Measurements from ENCODE around the gene GLYAT. TPM values are rescaled to one million over a fixed set of nuclear protein-coding genes. Genes with fewer than 3 reads are reported as not detected.
"Not testable (repeated sequence)": the region's sequence is repeated elsewhere in the genome, so short reads cannot be mapped to it uniquely, and the experiment has no call there.

The GLYAT gene
- total RNA-seq, 1 donor = not detected

GRCh38 chr11:58711832-58712231 lies 19.9 kb downstream of the GLYAT start:
- no peak for TF ChIP-seq CTCF (IDR thresholded peaks at IDR 0.05; ENCODE audit: insufficient read depth, low read depth, low read length)
- H3K4me3 ChIP-seq (ENCODE audit: low read depth, low read length) = no peak overlapping the region
- DNase-seq (ENCODE audit: low read depth) = no peak

- no peak for DNase-seq (ENCODE audit: low read depth)
- TF ChIP-seq CTCF (IDR thresholded peaks at IDR 0.05; ENCODE audit: insufficient read depth, low read depth, low read length) = no peak
- H3K4me3 ChIP-seq (ENCODE audit: low read depth, low read length) = no peak overlapping the region
Measured at GRCh38 chr11:58707767-58708166, 24.0 kb downstream of the GLYAT start.

DNA sequence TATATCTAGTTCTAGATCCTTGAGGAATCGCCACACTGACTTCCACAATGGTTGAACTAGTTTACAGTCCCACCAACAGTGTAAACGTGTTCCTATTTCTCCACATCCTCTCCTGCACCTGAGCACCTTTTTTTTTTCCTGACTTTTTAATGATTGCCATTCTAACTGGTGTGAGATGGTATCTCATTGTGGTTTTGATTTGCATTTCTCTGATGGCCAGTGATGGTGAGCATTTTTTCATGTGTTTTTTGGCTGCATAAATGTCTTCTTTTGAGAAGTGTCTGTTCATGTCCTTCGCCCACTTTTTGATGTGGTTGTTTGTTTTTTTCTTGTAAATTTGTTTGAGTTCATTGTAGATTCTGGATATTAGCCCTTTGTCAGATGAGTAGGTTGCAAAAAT lies 34.9 kb downstream of the GLYAT start:
- not testable (repeated sequence) for H3K4me3 ChIP-seq (ENCODE audit: low read depth, low read length); DNase-seq (ENCODE audit: low read depth)

GRCh38 chr11:58693026-58693425 lies 38.7 kb downstream of the GLYAT start:
- TF ChIP-seq CTCF (IDR thresholded peaks at IDR 0.05; ENCODE audit: insufficient read depth, low read depth, low read length) = no peak
- no peak for DNase-seq (ENCODE audit: low read depth)
- no peak overlapping the region for H3K4me3 ChIP-seq (ENCODE audit: low read depth, low read length)

GRCh38 chr11:58691675-58692074 lies 40.1 kb downstream of the GLYAT start:
- DNase-seq (ENCODE audit: low read depth) = no peak
- no peak for TF ChIP-seq CTCF (IDR thresholded peaks at IDR 0.05; ENCODE audit: insufficient read depth, low read depth, low read length)
- no peak overlapping the region for H3K4me3 ChIP-seq (ENCODE audit: low read depth, low read length)

GRCh38 chr11:58688789-58689503 lies 42.8 kb downstream of the GLYAT start:
- no peak for TF ChIP-seq CTCF (IDR thresholded peaks at IDR 0.05; ENCODE audit: insufficient read depth, low read depth, low read length)
- DNase-seq (ENCODE audit: low read depth) = no peak
- no peak overlapping the region for H3K4me3 ChIP-seq (ENCODE audit: low read depth, low read length)

DNA sequence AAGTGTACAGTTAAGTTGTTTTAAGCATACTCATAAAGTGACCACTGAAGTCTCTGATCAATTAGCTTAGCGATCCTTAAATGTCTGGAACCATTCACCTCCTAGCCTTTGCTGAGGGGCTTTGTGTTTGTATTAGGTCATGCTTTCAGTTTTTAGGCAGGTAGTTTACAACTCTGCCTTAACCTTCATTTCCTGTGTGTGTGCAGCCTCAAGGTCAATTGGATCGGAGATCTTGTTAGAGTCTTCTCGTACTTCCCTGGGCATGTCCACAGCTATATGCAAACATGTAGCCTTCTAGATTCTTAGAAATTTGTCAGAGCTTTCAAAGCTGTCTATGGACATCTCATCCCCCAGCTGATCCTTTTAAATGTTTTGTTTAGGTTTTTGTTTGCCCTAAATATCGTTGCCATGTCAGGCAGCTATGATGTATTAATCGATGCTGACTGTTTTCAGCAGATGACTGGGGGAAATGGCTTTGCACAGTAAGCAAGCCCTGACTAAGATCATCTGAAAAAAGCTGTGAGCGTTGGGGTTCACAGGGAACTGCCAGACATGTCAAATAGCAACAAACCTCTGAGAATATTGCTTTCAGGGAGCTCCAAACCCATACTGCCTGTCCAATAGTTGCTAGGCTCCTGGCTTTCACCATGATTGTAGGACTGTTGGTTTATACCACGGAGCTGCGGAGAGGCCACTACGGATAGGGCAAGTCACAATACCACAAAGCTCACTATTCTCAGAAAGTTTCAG lies 45.6 kb downstream of the GLYAT start:
- no peak overlapping the region for H3K4me3 ChIP-seq (ENCODE audit: low read depth, low read length)
- TF ChIP-seq CTCF (IDR thresholded peaks at IDR 0.05; ENCODE audit: insufficient read depth, low read depth, low read length) = no peak
- DNase-seq (ENCODE audit: low read depth) = no peak

DNA sequence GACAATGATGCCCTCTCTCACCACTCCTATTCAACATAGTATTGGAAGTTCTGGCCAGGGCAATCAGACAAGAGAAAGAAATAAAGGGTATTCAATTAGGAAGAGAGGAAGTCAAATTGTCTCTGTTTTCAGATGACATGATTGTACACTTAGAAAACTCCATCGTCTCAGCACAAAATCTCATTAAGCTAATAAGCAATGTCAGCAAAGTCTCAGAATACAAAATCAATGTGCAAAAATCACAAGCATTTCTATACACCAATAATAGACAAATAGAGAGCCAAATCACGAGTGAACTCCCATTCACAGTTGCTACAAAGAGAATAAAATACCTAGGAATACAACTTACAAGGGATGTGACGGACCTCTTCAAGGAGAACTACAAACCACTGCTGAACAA lies 49.1 kb downstream of the GLYAT start:
- DNase-seq (ENCODE audit: low read depth); H3K4me3 ChIP-seq (ENCODE audit: low read depth, low read length): not testable (repeated sequence)

GRCh38 chr11:58677536-58677935 lies 54.2 kb downstream of the GLYAT start:
- H3K4me3 ChIP-seq (ENCODE audit: low read depth, low read length) = not testable (repeated sequence)

More at GRCh38 chr11:58677536-58677935, 54.2 kb downstream of the GLYAT start:
- not testable (repeated sequence) for DNase-seq (ENCODE audit: low read depth)
